Stomach (tissue), 9 donors: Measurements from ENCODE around the gene OS9. TPM values are rescaled to one million over a fixed set of nuclear protein-coding genes. Genes with fewer than 3 reads are reported as not detected.

Source experiments
- DNase-seq, 2 donors: peaks; one replicate each; pipeline versions ENCODE4 v3.0.0 to v3.0.0-alpha.2; 2013 to 2019
- H3K27ac ChIP-seq, 5 donors: fragments of 200-600 bp in 4 of 5; sonication (generic) in 4 of 5; one replicate each; pipeline ENCODE4 v1.5.1; 2013 to 2019; ENCODE audit warnings: mild to moderate bottlenecking in 1 of 5, moderate library complexity in 1 of 5
- H3K27me3 ChIP-seq, 3 donors: fragments of 200-600 bp; sonication (generic); one replicate each; pipeline ENCODE4 v1.5.1; 2017 to 2019; ENCODE audit warnings: mixed run types in 1 of 3
- H3K36me3 ChIP-seq, 4 donors: fragments of 200-600 bp; sonication (generic); 1 replicate in 3 of 4; 2 replicates in 1 of 4; pipeline ENCODE4 v1.5.1; 2016 to 2019
- H3K4me1 ChIP-seq, 4 donors: fragments of 200-600 bp; sonication (generic); one replicate each; pipeline ENCODE4 v1.5.1; 2016 to 2019
- H3K4me3 ChIP-seq, 4 donors: fragments of 200-600 bp; sonication (generic) in 3 of 4; one replicate each; pipeline ENCODE4 v1.5.1; 2016 to 2019; ENCODE audit warnings: mild to moderate bottlenecking in 1 of 4
- H3K9me3 ChIP-seq, 4 donors: fragments of 200-600 bp; sonication (generic); one replicate each; pipeline ENCODE4 v1.5.1; 2016 to 2019
- CTCF ChIP-seq, 7 experiments: fragments of 450-650 bp in 4 of 7; fragments of 200-600 bp in 3 of 7; sonication (generic) in 3 of 7; IDR thresholded peaks; one replicate each; pipeline ENCODE4 v1.5.1; 2016 to 2019; ENCODE audit warnings: antibody characterized with exemption in 7 of 7, control low read depth in 2 of 7, mild to moderate bottlenecking in 1 of 7
- EP300 ChIP-seq: sonication (generic); formaldehyde crosslinking; IDR thresholded peaks from one replicate; pipeline ENCODE4 v1.6.1; 2017; ENCODE audit warnings: antibody characterized with exemption
- POLR2A ChIP-seq, 4 donors: fragments of 450-650 bp; IDR thresholded peaks; one replicate each; pipeline ENCODE4 v1.6.1; 2016; ENCODE audit warnings: antibody characterized with exemption in 4 of 4, control low read depth in 2 of 4, mild to moderate bottlenecking in 1 of 4, moderate library complexity in 1 of 4
- POLR2AphosphoS5 ChIP-seq, 3 donors: sonication (generic); formaldehyde crosslinking; IDR thresholded peaks; one replicate each; pipeline ENCODE4 v1.6.1; 2016; ENCODE audit warnings: antibody characterized with exemption in 3 of 3
- WGBS, 5 donors: extraction: QIAGEN DNeasy Blood & Tissue Kit in 3 of 5; methylation state at CpG; one replicate each; pipeline versions ENCODE4 v1.1.5 to v1.1.7; 2013 to 2018; 5-methylcytosine and 5-hydroxymethylcytosine counted together
- intact Hi-C: fragments of 100-400 bp; cut with DNase I; formaldehyde crosslinking; loops from one replicate; pipeline ENCODE4 v1.15.1; 2023; ENCODE audit warnings: low total_unique reads
- polyA plus RNA-seq, 3 donors: library from polyadenylated mRNA; stranded (reverse); fragments of 200-250 nt; gene quantifications; one replicate each; pipeline ENCODE4 v1.2.3, GENCODE V29; 2013
- total RNA-seq, 5 donors: library from RNA; depleted of rRNA; stranded (reverse); fragments of >200 nt; gene quantifications; one replicate each; pipeline versions ENCODE4 v1.1.0 to v1.2.3, GENCODE V29; 2014 to 2016
- donor health status: healthy with polysubstance abuse.
- donor health status: Bipolar disorder and iron deficiency.
- donor health status: healthy.

OS9 gene
- total and polyA plus RNA-seq, 8 donors: 85.8 to 408 (median 169) TPM

GRCh38 chr12:57732270-57732669 lies 38.3 kb downstream of the OS9 start:
- intact Hi-C loops: no loop called here
- Histone ChIP-seq H3K9me3 (no peaks in the 10 kb centered on the region), H3K27me3 (peaks cover 9 to 88% (median 29%) of the 10 kb centered on the region in 3 donors), H3K36me3 (peaks cover 0 to 51% (median 3%) of the 10 kb centered on the region in 4 donors), H3K4me1 (peaks cover 11 to 29% (median 23%) of the 10 kb centered on the region in 4 donors), H3K27ac (no peak overlapping the region), H3K4me3 (no peak overlapping the region)
- DNase-seq: no peak
- no peak for TF ChIP-seq POLR2A (IDR thresholded peaks at IDR 0.05)
- no peak for TF ChIP-seq POLR2AphosphoS5 (IDR thresholded peaks at IDR 0.05)
- no peak for TF ChIP-seq EP300
- TF ChIP-seq CTCF (IDR thresholded peaks at IDR 0.05): no peak
- WGBS, 5 donors: 60 to 82% (median 74%) methylated on average over 4 of the region's 4 CpGs

- WGBS, 5 donors: 77 to 81% (median 78%) methylated on average over 8 to 11 of the region's 11 CpGs
- intact Hi-C loops: no loop called here
- Histone ChIP-seq H3K4me3 (no peak overlapping the region), H3K4me1 (peaks cover 18 to 29% (median 26%) of the 10 kb centered on the region in 4 donors), H3K36me3 (peaks cover 0 to 44% (median 2%) of the 10 kb centered on the region in 4 donors), H3K9me3 (no peaks in the 10 kb centered on the region), H3K27me3 (peaks cover 15 to 88% (median 36%) of the 10 kb centered on the region in 3 donors), H3K27ac (no peak overlapping the region)
- no peak for DNase-seq
- no peak for TF ChIP-seq CTCF (IDR thresholded peaks at IDR 0.05)
- TF ChIP-seq POLR2AphosphoS5 (IDR thresholded peaks at IDR 0.05): no peak
- TF ChIP-seq EP300: no peak
- TF ChIP-seq POLR2A (IDR thresholded peaks at IDR 0.05): no peak
Observed at GRCh38 chr12:57732726-57733593, 39.0 kb downstream of the OS9 start.

GRCh38 chr12:57733928-57734327 lies 40.0 kb downstream of the OS9 start:
- Histone ChIP-seq H3K4me1 (peaks cover 28 to 37% (median 36%) of the 10 kb centered on the region in 4 donors), H3K4me3 (no peak overlapping the region), H3K27me3 (peaks cover 16 to 89% (median 45%) of the 10 kb centered on the region in 3 donors), H3K36me3 (peaks cover 0 to 42% (median 2%) of the 10 kb centered on the region in 4 donors), H3K27ac (no peak overlapping the region), H3K9me3 (no peaks in the 10 kb centered on the region)
- DNase-seq: no peak
- intact Hi-C loops: no loop called here
- TF ChIP-seq CTCF (IDR thresholded peaks at IDR 0.05): no peak
- no peak for TF ChIP-seq POLR2A (IDR thresholded peaks at IDR 0.05)
- TF ChIP-seq POLR2AphosphoS5 (IDR thresholded peaks at IDR 0.05): no peak
- TF ChIP-seq EP300: no peak
- WGBS, 5 donors: 76 to 81% (median 78%) methylated on average over 6 of the region's 6 CpGs

- Histone ChIP-seq H3K4me3 (no peak overlapping the region), H3K27ac (no peak overlapping the region), H3K36me3 (peaks cover 0 to 42% (median 2%) of the 10 kb centered on the region in 4 donors), H3K9me3 (no peaks in the 10 kb centered on the region), H3K4me1 (peaks cover 32 to 43% (median 38%) of the 10 kb centered on the region in 4 donors), H3K27me3 (peaks cover 16 to 93% (median 52%) of the 10 kb centered on the region in 3 donors)
- WGBS, 5 donors: 73 to 83% (median 80%) methylated on average over 4 of the region's 4 CpGs
- intact Hi-C loops: no loop called here
- DNase-seq: no peak
- no peak for TF ChIP-seq POLR2AphosphoS5 (IDR thresholded peaks at IDR 0.05)
- TF ChIP-seq CTCF (IDR thresholded peaks at IDR 0.05): no peak
- no peak for TF ChIP-seq POLR2A (IDR thresholded peaks at IDR 0.05)
- no peak for TF ChIP-seq EP300
Observed at GRCh38 chr12:57734591-57734990, 40.7 kb downstream of the OS9 start.
